MCF 10A (cell line): ENCODE data around the gene ZFP28. TPM values are rescaled to one million over a fixed set of nuclear protein-coding genes. Genes with fewer than 3 reads are reported as not detected.

Experiments used
- BruUV-seq: library from RNA; stranded (reverse); fragments of 400-500 nt; replicated peaks from 2 replicates; lab custom pipeline; 2021; lab: Mats Ljungman, UMichigan
- CTCF ChIA-PET: fragments of 300-600 bp; sonication (Branson Sonifier 250); formaldehyde crosslinking; extraction: SDS; loops from one replicate; lab custom pipeline; 2021; ENCODE audit warnings: antibody characterized with exemption, inconsistent platforms; lab: Yijun Ruan, JAX
- POLR2A ChIA-PET: fragments of 300-600, 350-650 bp; sonication (Branson Sonifier 250); formaldehyde crosslinking; extraction: SDS; loops from one replicate; lab custom pipeline; 2020; ENCODE audit warnings: antibody characterized with exemption, inconsistent platforms; lab: Yijun Ruan, JAX
- DNase-seq: peaks from one replicate; pipeline ENCODE4 v3.0.0-alpha.2; 2018; ENCODE audit not compliant: unreplicated experiment
- H3K27ac Mint-ChIP-seq: one replicate; pipeline ENCODE4 v1.8.0; 2022; ENCODE audit warnings: mild to moderate bottlenecking, low read depth, mixed read lengths; ENCODE audit not compliant: unreplicated experiment
- H3K27me3 Mint-ChIP-seq: one replicate; pipeline ENCODE4 v1.8.0; 2022; ENCODE audit warnings: mixed read lengths; ENCODE audit not compliant: insufficient read depth, unreplicated experiment
- H3K36me3 Mint-ChIP-seq: one replicate; pipeline ENCODE4 v1.8.0; 2022; ENCODE audit warnings: mild to moderate bottlenecking, moderate library complexity, mixed read lengths; ENCODE audit not compliant: insufficient read depth, unreplicated experiment
- H3K4me1 Mint-ChIP-seq: one replicate; pipeline ENCODE4 v1.8.0; 2022; ENCODE audit warnings: mixed read lengths; ENCODE audit not compliant: insufficient read depth, unreplicated experiment
- H3K4me3 Mint-ChIP-seq: one replicate; pipeline ENCODE4 v1.8.0; 2022; ENCODE audit warnings: mild to moderate bottlenecking, moderate library complexity, mixed read lengths; ENCODE audit not compliant: unreplicated experiment
- H3K9me3 Mint-ChIP-seq: one replicate; pipeline ENCODE4 v1.8.0; 2022; ENCODE audit warnings: mixed read lengths; ENCODE audit not compliant: unreplicated experiment
- intact Hi-C: fragments of 100-400 bp; cut with micrococcal nuclease; formaldehyde crosslinking; loops from 2 replicates; pipeline ENCODE4 v1.14.1; 2022
- total RNA-seq: library from RNA; stranded (reverse); gene quantifications from 2 replicates; pipeline ENCODE4 v1.2.3, GENCODE V29; 2022
- TF ChIP-seq, protein P1 (sequence below): fragments of 200-600 bp; IDR thresholded peaks from one replicate; pipeline ENCODE4 v1.8.0; 2022; ENCODE audit warnings: antibody characterized with exemption, mild to moderate bottlenecking; ENCODE audit not compliant: unreplicated experiment

Gene ZFP28
- total RNA-seq, 1 experiment from 2014 or later: not detected

DNA sequence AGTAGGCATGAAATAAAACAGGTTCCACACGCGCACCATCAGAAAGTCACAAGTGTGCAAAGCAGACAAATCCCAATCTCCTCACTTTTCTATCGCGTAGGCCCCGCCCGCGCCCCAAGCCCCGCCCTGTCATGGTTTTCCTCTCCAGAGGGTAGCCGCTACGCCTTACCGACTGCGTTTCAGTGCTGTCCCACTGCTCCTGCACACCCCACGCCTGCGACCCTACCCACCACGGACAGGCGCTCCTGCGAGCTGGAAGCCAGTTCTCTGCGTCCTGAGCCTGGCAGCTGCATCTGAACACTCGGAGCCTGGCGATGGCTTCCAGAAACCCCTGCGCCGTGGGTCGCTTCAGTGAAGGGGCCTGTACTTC is 28.1 kb downstream of the ZFP28 start:
- H3K9me3 Mint-ChIP-seq: peaks cover 28% of the 10 kb centered on the region
- BruUV-seq: no TSS peak
- no peaks in the 10 kb centered on the region for H3K36me3 Mint-ChIP-seq
- no peak for DNase-seq
- no peak overlapping the region for H3K27ac Mint-ChIP-seq
- CTCF ChIA-PET: no interaction called here
- peak overlapping the region; percentile 69 for H3K4me3 Mint-ChIP-seq
- intact Hi-C loops: no loop called here
- no peaks in the 10 kb centered on the region for H3K27me3 Mint-ChIP-seq
- TF ChIP-seq, protein P1, sequence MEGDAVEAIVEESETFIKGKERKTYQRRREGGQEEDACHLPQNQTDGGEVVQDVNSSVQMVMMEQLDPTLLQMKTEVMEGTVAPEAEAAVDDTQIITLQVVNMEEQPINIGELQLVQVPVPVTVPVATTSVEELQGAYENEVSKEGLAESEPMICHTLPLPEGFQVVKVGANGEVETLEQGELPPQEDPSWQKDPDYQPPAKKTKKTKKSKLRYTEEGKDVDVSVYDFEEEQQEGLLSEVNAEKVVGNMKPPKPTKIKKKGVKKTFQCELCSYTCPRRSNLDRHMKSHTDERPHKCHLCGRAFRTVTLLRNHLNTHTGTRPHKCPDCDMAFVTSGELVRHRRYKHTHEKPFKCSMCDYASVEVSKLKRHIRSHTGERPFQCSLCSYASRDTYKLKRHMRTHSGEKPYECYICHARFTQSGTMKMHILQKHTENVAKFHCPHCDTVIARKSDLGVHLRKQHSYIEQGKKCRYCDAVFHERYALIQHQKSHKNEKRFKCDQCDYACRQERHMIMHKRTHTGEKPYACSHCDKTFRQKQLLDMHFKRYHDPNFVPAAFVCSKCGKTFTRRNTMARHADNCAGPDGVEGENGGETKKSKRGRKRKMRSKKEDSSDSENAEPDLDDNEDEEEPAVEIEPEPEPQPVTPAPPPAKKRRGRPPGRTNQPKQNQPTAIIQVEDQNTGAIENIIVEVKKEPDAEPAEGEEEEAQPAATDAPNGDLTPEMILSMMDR: no peak
- no peaks in the 10 kb centered on the region for H3K4me1 Mint-ChIP-seq
- POLR2A ChIA-PET: no interaction called here

DNA sequence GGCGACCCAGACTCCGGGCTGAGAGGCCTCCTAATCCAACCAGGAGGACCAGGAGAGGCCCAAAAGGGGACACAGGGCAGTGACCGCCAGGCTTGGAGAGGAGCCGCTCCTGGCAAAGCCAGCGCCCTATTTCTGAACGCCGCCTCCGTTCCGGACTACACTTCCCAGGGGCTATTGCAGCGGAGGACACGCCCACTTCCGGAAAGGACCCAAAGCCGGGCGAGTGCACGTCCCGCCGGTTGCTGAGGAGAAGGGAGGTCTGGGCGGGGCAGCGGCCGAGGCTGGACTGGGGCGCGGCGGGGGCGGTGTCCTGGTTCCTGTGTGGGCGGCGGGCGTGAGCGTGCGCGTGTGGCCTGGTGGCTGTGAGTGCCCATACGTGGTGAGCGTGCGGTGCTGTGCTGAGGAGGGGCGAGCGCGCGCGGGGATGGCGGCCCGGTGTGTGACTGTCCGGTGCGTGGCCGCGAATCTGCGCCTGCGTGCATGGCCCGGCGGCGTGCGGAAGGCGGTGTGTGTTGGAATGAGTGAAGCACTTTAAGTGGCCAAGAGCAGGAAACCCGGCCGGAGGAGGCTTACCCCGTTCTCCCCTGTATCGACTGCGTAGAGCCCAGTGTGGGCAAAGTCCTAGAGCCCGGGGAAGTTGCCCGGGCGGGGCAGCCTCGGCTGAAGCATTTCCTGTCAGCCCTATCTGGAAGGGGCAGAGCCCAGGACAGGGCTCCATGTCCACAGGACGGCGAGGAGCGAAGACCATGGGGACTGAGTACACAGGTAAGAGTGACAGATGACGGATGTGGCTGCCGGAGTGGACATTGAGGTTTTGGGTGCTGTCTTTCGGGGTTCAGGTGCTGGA is 28.7 kb downstream of the ZFP28 start, which contains the start of gene ZNF470:
TSS of gene ZNF470 (plus strand) at position 195 of the 847 bp plus-strand sequence. CDS start 2,844 bp downstream, outside the sequence.
- ChIA-PET CTCF (no interaction called here), POLR2A (no interaction called here)
- intact Hi-C loops: no loop called here

DNA sequence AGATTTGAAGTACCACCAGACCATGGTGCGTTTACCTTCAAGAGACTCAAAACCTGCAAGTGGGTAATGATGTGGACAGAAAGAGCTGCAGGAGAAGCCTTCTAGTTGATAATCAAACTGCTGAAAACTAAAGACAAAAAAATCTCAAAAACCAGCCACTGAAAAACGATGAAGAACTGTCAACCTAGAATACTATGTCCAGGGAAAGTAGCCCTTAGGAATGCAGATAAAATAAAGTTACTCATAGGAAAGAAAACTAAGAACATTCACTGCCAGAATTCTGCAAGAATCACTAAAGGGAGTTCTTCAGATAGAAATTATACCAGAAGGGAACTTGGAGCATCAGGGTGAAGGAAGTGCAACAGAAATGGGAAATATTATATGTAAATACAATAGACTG is 33.8 kb downstream of the ZFP28 start:
- H3K9me3 Mint-ChIP-seq: peaks cover 13% of the 10 kb centered on the region
- no peak overlapping the region for H3K27ac Mint-ChIP-seq
- TF ChIP-seq, protein P1: no peak
- H3K4me3 Mint-ChIP-seq: no peak overlapping the region
- intact Hi-C loops: no loop called here
- ChIA-PET POLR2A (no interaction called here), CTCF (no interaction called here)
- DNase-seq: no peak
- H3K4me1 Mint-ChIP-seq: no peaks in the 10 kb centered on the region
- no peaks in the 10 kb centered on the region for H3K27me3 Mint-ChIP-seq
- BruUV-seq: no TSS peak
- H3K36me3 Mint-ChIP-seq: no peaks in the 10 kb centered on the region

More for the DNA sequence above, 28.7 kb downstream of the ZFP28 start, which contains the start of gene ZNF470:
- H3K27me3 Mint-ChIP-seq: no peaks in the 10 kb centered on the region
- TF ChIP-seq, protein P1: no peak
- H3K9me3 Mint-ChIP-seq: peaks cover 30% of the 10 kb centered on the region
- no peak within 1 kb of the TSS for H3K27ac Mint-ChIP-seq
- no peak for DNase-seq
- H3K4me3 Mint-ChIP-seq: peak within 1 kb of the TSS; percentile 69
- no peaks in the 10 kb centered on the region for H3K36me3 Mint-ChIP-seq
- no peaks in the 10 kb centered on the region for H3K4me1 Mint-ChIP-seq
- BruUV-seq: no TSS peak

GRCh38 chr19:56573914-56574313 is 35.2 kb downstream of the ZFP28 start:
- Mint-ChIP-seq H3K4me3 (no peak overlapping the region), H3K27me3 (no peaks in the 10 kb centered on the region), H3K27ac (no peak overlapping the region), H3K36me3 (no peaks in the 10 kb centered on the region), H3K4me1 (no peaks in the 10 kb centered on the region), H3K9me3 (peaks cover 25% of the 10 kb centered on the region)
- ChIA-PET POLR2A (no interaction called here), CTCF (interaction anchor here (1.0 kb wide), 1 partner anchor 529 kb away, joined by 3 read pairs; no protein-coding TSS in a partner anchor)
- DNase-seq: no peak
- BruUV-seq: no TSS peak
- intact Hi-C loops: no loop called here
- TF ChIP-seq, protein P1: no peak
